Loucy (cell line): ENCODE results near the gene ICA1L.
"Not testable (repeated sequence)": the region's sequence is repeated elsewhere in the genome, so short reads cannot be mapped to it uniquely, and the experiment has no call there.

Experiments
- H2AFZ ChIP-seq: fragments of 200-600 bp; sonication (generic); 2 replicates; pipeline ENCODE4 v1.6.0; 2016; ENCODE audit warnings: antibody characterized with exemption, mild to moderate bottlenecking, low read length, moderate library complexity
- H3F3A ChIP-seq: fragments of 200-600 bp; 2 replicates; pipeline ENCODE4 v1.6.0; 2016; ENCODE audit warnings: antibody characterized with exemption, low read depth, mild to moderate bottlenecking
- H3K27me3 ChIP-seq: fragments of 200-600 bp; sonication (generic); 2 replicates; pipeline ENCODE4 v1.6.1; 2014; ENCODE audit warnings: low read length, mild to moderate bottlenecking; ENCODE audit not compliant: insufficient read depth, poor library complexity, severe bottlenecking
- H3K36me3 ChIP-seq: fragments of 200-600 bp; sonication (generic); 2 replicates; pipeline ENCODE4 v1.6.1; 2016; ENCODE audit warnings: low read length; ENCODE audit not compliant: insufficient read depth
- H3K4me1 ChIP-seq: fragments of 200-600 bp; sonication (generic); 2 replicates; pipeline ENCODE4 v1.5.1; 2014; ENCODE audit warnings: low read length, mild to moderate bottlenecking; ENCODE audit not compliant: insufficient read depth, poor library complexity, severe bottlenecking
- H3K4me2 ChIP-seq: fragments of 200-600 bp; sonication (generic); 2 replicates; pipeline ENCODE4 v1.6.0; 2014; ENCODE audit warnings: antibody characterized with exemption, low read length, low read depth, mild to moderate bottlenecking; ENCODE audit not compliant: poor library complexity, severe bottlenecking
- H3K4me3 ChIP-seq: fragments of 200-600 bp; sonication (generic); 2 replicates; pipeline ENCODE4 v1.5.1; 2014; ENCODE audit warnings: low read length, mild to moderate bottlenecking, mixed read lengths; ENCODE audit not compliant: poor library complexity, severe bottlenecking
- H3K79me2 ChIP-seq: fragments of 200-600 bp; sonication (generic); 2 replicates; pipeline ENCODE4 v1.6.1; 2014; ENCODE audit warnings: low read length; ENCODE audit not compliant: insufficient read depth
- H3K9ac ChIP-seq: fragments of 200-600 bp; sonication (generic); 2 replicates; pipeline ENCODE4 v1.6.0; 2014; ENCODE audit warnings: mild to moderate bottlenecking, low read depth, low read length, moderate library complexity; ENCODE audit not compliant: poor library complexity, severe bottlenecking
- H3K9me2 ChIP-seq: fragments of 200-600 bp; sonication (generic); replicated peaks from 2 replicates; pipeline ENCODE4 v1.6.1; 2016; ENCODE audit warnings: low read depth, low read length, mixed read lengths
- H3K9me3 ChIP-seq: fragments of 200-600 bp; sonication (generic); 2 replicates; pipeline ENCODE4 v1.6.1; 2014; ENCODE audit warnings: mild to moderate bottlenecking, antibody characterized with exemption, low read length, low read depth; ENCODE audit not compliant: insufficient read depth
- H4K20me1 ChIP-seq: fragments of 200-600 bp; sonication (generic); 2 replicates; pipeline ENCODE4 v1.6.0; 2014; ENCODE audit warnings: antibody characterized with exemption, low read length, mild to moderate bottlenecking; ENCODE audit not compliant: insufficient read depth, poor library complexity, severe bottlenecking
- CTCF ChIP-seq: fragments of 200-600 bp; sonication (generic); conservative IDR thresholded peaks from 2 replicates; pipeline ENCODE4 v1.5.1; 2014; ENCODE audit warnings: mild to moderate bottlenecking, antibody characterized with exemption, low read length
- EZH2phosphoT487 ChIP-seq: fragments of 200-600 bp; IDR thresholded peaks from 2 replicates; pipeline ENCODE4 v1.6.1; 2018; ENCODE audit warnings: antibody characterized with exemption, mild to moderate bottlenecking, moderate library complexity, borderline replicate concordance

ICA1L gene

GRCh38 chr2:202871300-202872141, at the start of gene ICA1L:
ICA1L (minus strand) TSS chr2:202871766; CDS start chr2:202829009, 42,757 bp downstream.
- Histone ChIP-seq H3K4me2 (peak within 1 kb of the TSS; percentile 74), H3K4me1 (peaks cover 4% of the 10 kb centered on the region), H4K20me1 (no peaks in the 10 kb centered on the region), H3K79me2 (no peaks in the 10 kb centered on the region; the same call in 1 of the 2 replicates), H3F3A (peaks cover 5% of the 10 kb centered on the region; the same call in 1 of the 2 replicates), H2AFZ (peak within 1 kb of the TSS; percentile 97), H3K4me3 (peak within 1 kb of the TSS; percentile 85), H3K9ac (peak within 1 kb of the TSS; percentile 70), H3K9me2 (no peaks in the 10 kb centered on the region), H3K9me3 (no peaks in the 10 kb centered on the region), H3K27me3 (no peaks in the 10 kb centered on the region), H3K36me3 (no peaks in the 10 kb centered on the region)
- TF ChIP-seq EZH2phosphoT487 (no peak), CTCF (no peak)

- H3K9me3 ChIP-seq: no peaks in the 10 kb centered on the region
- no peaks in the 10 kb centered on the region for H3K27me3 ChIP-seq
- no peaks in the 10 kb centered on the region for H4K20me1 ChIP-seq
- no peak overlapping the region for H3K9ac ChIP-seq
- H3F3A ChIP-seq: no peaks in the 10 kb centered on the region
- no peaks in the 10 kb centered on the region for H3K79me2 ChIP-seq
- no peaks in the 10 kb centered on the region for H3K9me2 ChIP-seq
- H3K4me1 ChIP-seq: no peaks in the 10 kb centered on the region
- TF ChIP-seq EZH2phosphoT487 (no peak), CTCF (no peak)
- no peak overlapping the region for H3K4me3 ChIP-seq
- H2AFZ ChIP-seq: no peak overlapping the region
- no peak overlapping the region for H3K4me2 ChIP-seq
- no peaks in the 10 kb centered on the region for H3K36me3 ChIP-seq
These were observed 47.3 kb upstream of the ICA1L start for GRCh38 chr2:202918860-202919259.

- Histone ChIP-seq H3K9ac (peak overlapping the region; percentile 91), H4K20me1 (peaks cover 18% of the 10 kb centered on the region), H2AFZ (peak overlapping the region; percentile 93; the same call in 1 of the 2 replicates), H3K4me3 (peak overlapping the region; percentile 96), H3K79me2 (peaks cover 46% of the 10 kb centered on the region), H3K4me1 (peaks cover 35% of the 10 kb centered on the region), H3K4me2 (peak overlapping the region; percentile 84)
- not testable (repeated sequence) for H3K36me3 ChIP-seq, H3K9me2 ChIP-seq, H3K27me3 ChIP-seq, H3K9me3 ChIP-seq, H3F3A ChIP-seq
These were observed 41.0 kb upstream of the ICA1L start for GRCh38 chr2:202912342-202913201.
